HepG2 (cell line): Measurements from ENCODE around the gene PRPS1L1. TPM values are rescaled to one million over a fixed set of nuclear protein-coding genes. Genes with fewer than 3 reads are reported as not detected.

Experiments used
- ATAC-seq: fragments of 200-7000 bp; cut with Tn5 transposase; 3 replicates; pipeline ENCODE4 v1.9.1; 2020; ENCODE audit warnings: mild to moderate bottlenecking, moderate library complexity
- BruUV-seq: library from RNA; stranded (reverse); fragments of 400-500 nt; replicated peaks from 2 replicates; lab custom pipeline; 2021; lab: Mats Ljungman, UMichigan
- CTCF ChIA-PET: fragments of 300-600 bp; formaldehyde crosslinking; extraction: SDS; loops from one replicate; lab custom pipeline; 2021; ENCODE audit warnings: low total read pairs, inconsistent platforms, low intra/inter-chr PET ratio; lab: Yijun Ruan, JAX
- POLR2A ChIA-PET: fragments of 350-600 bp; sonication (Branson Sonifier 250); formaldehyde crosslinking; loops from one replicate; lab custom pipeline; 2020; ENCODE audit warnings: antibody characterized with exemption, inconsistent platforms; lab: Yijun Ruan, JAX
- DNase-seq: peaks from one replicate; pipeline ENCODE4 v3.0.0-alpha.2; 2015; ENCODE audit warnings: low spot score
- FAIRE-seq: peaks from 3 replicates; lab custom pipeline; 2011; peaks lifted over from hg19 to GRCh38; lab: Jason Lieb, UNC
- H2AFZ ChIP-seq: one replicate; pipeline ENCODE4 v1.6.1; 2011; ENCODE audit warnings: low read length, inconsistent platforms
- H3K27ac ChIP-seq: fragments of 300-600 bp; 3 replicates; pipeline ENCODE4 v1.8.0; 2011; ENCODE audit warnings: mixed run types, mild to moderate bottlenecking, mixed read lengths, low read length, inconsistent platforms; ENCODE audit not compliant: insufficient read depth; ENCODE audit errors: extremely low read length
- H3K27me3 ChIP-seq, 2 experiments: fragments of 200-600 bp in 1 of 2; 2 replicates in 1 of 2; 3 replicates in 1 of 2; pipeline versions ENCODE4 v1.6.0 to v1.8.0; 2011; ENCODE audit warnings: low read length in 2 of 2, mild to moderate bottlenecking in 2 of 2, moderate library complexity in 2 of 2, inconsistent platforms in 1 of 2; ENCODE audit not compliant: insufficient read depth in 2 of 2, control insufficient read depth in 1 of 2
- H3K36me3 ChIP-seq, 2 experiments: fragments of 200-600 bp in 1 of 2; replicated peaks in 1 of 2; 2 replicates in 1 of 2; 3 replicates in 1 of 2; pipeline versions ENCODE4 v1.5.1 to v1.8.0; 2011; ENCODE audit warnings: low read length in 2 of 2, inconsistent platforms in 1 of 2; ENCODE audit not compliant: insufficient read depth in 2 of 2, control insufficient read depth in 1 of 2
- H3K4me1 ChIP-seq: 2 replicates; pipeline ENCODE4 v1.5.1; 2012; ENCODE audit warnings: low read length, inconsistent platforms; ENCODE audit not compliant: insufficient read depth
- H3K4me2 ChIP-seq: 2 replicates; pipeline ENCODE4 v1.6.0; 2011; ENCODE audit warnings: low read depth, low read length, inconsistent platforms
- H3K4me3 ChIP-seq, 3 experiments: fragments of 200-600 bp in 1 of 3; sonication (generic), shearing (Covaris generic) in 1 of 3; replicated peaks in 1 of 3; 2 replicates each; pipeline ENCODE4 v1.5.1; 2011 to 2016; ENCODE audit warnings: low read length in 3 of 3, inconsistent platforms in 2 of 3, low read depth in 2 of 3, mild to moderate bottlenecking in 2 of 3, control low read depth in 1 of 3, mixed read lengths in 1 of 3; ENCODE audit not compliant: insufficient read depth in 1 of 3
- H3K79me2 ChIP-seq: one replicate; pipeline ENCODE4 v1.6.1; 2011; ENCODE audit warnings: low read length, inconsistent platforms; ENCODE audit not compliant: insufficient read depth
- H3K9ac ChIP-seq: 2 replicates; pipeline ENCODE4 v1.6.0; 2011; ENCODE audit warnings: mild to moderate bottlenecking, low read depth, low read length, inconsistent platforms; ENCODE audit not compliant: insufficient read depth
- H3K9me3 ChIP-seq: 2 replicates; pipeline ENCODE4 v1.5.1; 2012; ENCODE audit warnings: mild to moderate bottlenecking, low read length
- H4K20me1 ChIP-seq: 2 replicates; pipeline ENCODE4 v1.6.0; 2011; ENCODE audit warnings: inconsistent platforms, mild to moderate bottlenecking, low read length, moderate library complexity; ENCODE audit not compliant: insufficient read depth
- EHMT2 ChIP-seq: fragments of 200-600 bp; sonication (generic); IDR thresholded peaks from 2 replicates; pipeline ENCODE4 v1.7.0; 2017; ENCODE audit warnings: antibody characterized with exemption, low read depth, low read length, borderline replicate concordance
- HOXA3 ChIP-seq: sonication (generic); formaldehyde crosslinking; IDR thresholded peaks from 2 replicates; pipeline ENCODE4 v1.5.0; 2020; ENCODE audit warnings: missing genetic modification reagents
- KAT2B ChIP-seq: fragments of 150-350 bp; IDR thresholded peaks from 2 replicates; pipeline ENCODE4 v1.6.1; 2014; ENCODE audit warnings: low read depth, low read length, borderline replicate concordance
- MEF2D ChIP-seq: sonication (generic); formaldehyde crosslinking; IDR thresholded peaks from 2 replicates; pipeline ENCODE4 v1.5.1; 2020; ENCODE audit warnings: mild to moderate bottlenecking, missing genetic modification reagents
- NR0B2 ChIP-seq: sonication (generic); formaldehyde crosslinking; IDR thresholded peaks from 2 replicates; pipeline ENCODE4 v1.4.0; 2020; ENCODE audit warnings: mild to moderate bottlenecking, missing genetic modification reagents
- SRSF9 ChIP-seq: fragments of 200-400 bp; formaldehyde crosslinking; IDR thresholded peaks from 2 replicates; pipeline ENCODE4 v1.6.1; 2018; ENCODE audit warnings: borderline replicate concordance, mild to moderate bottlenecking, low read depth, low read length; ENCODE audit not compliant: insufficient read depth, poor library complexity, severe bottlenecking
- ZFP90 ChIP-seq: sonication (generic); formaldehyde crosslinking; IDR thresholded peaks from 2 replicates; pipeline ENCODE4 v1.8.0; 2022; ENCODE audit warnings: missing genetic modification reagents, mild to moderate bottlenecking, inconsistent platforms, borderline replicate concordance
- ZNF383 ChIP-seq: sonication (generic); formaldehyde crosslinking; IDR thresholded peaks from 2 replicates; pipeline ENCODE4 v1.4.0; 2020; ENCODE audit warnings: missing genetic modification reagents, mild to moderate bottlenecking, borderline replicate concordance
- WGBS: methylation state at CpG from one replicate; pipeline ENCODE4 v1.1.6; 2017; ENCODE audit warnings: low lambda C conversion rate; 5-methylcytosine and 5-hydroxymethylcytosine counted together
- in situ Hi-C: cut with HindIII; loops from 2 replicates; pipeline ENCODE4 v1.10.0; 2017; ENCODE audit warnings: low pct_unique_long_range_greater_than_20kb; ENCODE audit not compliant: extremely low pct_ligation_motif_present
- intact Hi-C: fragments of 100-400 bp; cut with micrococcal nuclease; formaldehyde crosslinking; loops from one replicate; pipeline ENCODE4 v1.10.0; 2022; ENCODE audit not compliant: unreplicated experiment
- polyA plus RNA-seq, 8 experiments: library from polyadenylated mRNA; depleted of rRNA in 3 of 8; stranded (reverse) in 7 of 8; unstranded in 1 of 8; fragments of >200 nt; fragmentation: Illumina TruSeq in 4 of 8; extraction: Trizol in 4 of 8; gene quantifications; 2 replicates each; pipeline versions ENCODE4 v1.2.1 to v1.2.3, GENCODE V29; 2011 to 2016; ENCODE audit warnings: low read depth in 4 of 8, missing spikeins in 1 of 8, mixed read lengths in 1 of 8; ENCODE audit not compliant: insufficient read depth in 1 of 8
- total RNA-seq, 5 experiments: library from RNA; depleted of rRNA; stranded (reverse); fragments of >200 nt; fragmentation: Illumina TruSeq; extraction: Trizol; gene quantifications; 2 replicates each; pipeline ENCODE4 v1.2.3, GENCODE V29; 2016; ENCODE audit warnings: low read depth in 1 of 5
- TF ChIP-seq, protein P1 (sequence below): sonication (generic); formaldehyde crosslinking; IDR thresholded peaks from 2 replicates; pipeline ENCODE4 v1.4.0; 2020; ENCODE audit warnings: mild to moderate bottlenecking, missing genetic modification reagents
- TF ChIP-seq, protein P2 (sequence below): sonication (generic); formaldehyde crosslinking; IDR thresholded peaks from 2 replicates; pipeline ENCODE4 v1.8.1; 2023; ENCODE audit warnings: mild to moderate bottlenecking, missing genetic modification reagents
- TF ChIP-seq, protein P3 (sequence below): sonication (generic); formaldehyde crosslinking; IDR thresholded peaks from 2 replicates; pipeline ENCODE4 v1.4.0; 2020; ENCODE audit warnings: low read depth, missing genetic modification reagents

The PRPS1L1 gene
- total and polyA plus RNA-seq, 2 of the 13 experiments (the other 11 are each of a cell fraction or from before 2014, with no cell fraction given): not detected

DNA sequence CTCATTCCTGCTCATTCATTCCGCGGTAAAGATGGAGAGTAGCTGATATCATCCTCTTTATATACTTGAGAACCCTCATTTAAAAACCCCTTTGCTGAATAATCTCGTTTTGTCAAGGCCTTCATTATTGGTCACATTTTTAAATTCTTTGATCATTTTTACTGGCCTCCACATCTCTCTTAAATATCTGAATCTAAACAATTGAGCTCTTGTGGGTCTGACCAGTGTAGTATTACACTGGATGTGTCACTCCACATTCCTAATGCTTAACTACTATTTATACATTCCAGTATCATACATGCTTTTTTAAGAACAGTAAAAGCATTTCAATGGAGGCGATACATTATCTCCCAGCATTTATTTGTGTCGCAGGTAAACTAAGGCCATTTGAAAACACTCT is 12.6 kb upstream of the PRPS1L1 start:
- Histone ChIP-seq H3K9me3 (no peaks in the 10 kb centered on the region), H3K4me1 (no peaks in the 10 kb centered on the region), H4K20me1 (no peaks in the 10 kb centered on the region), H3K9ac (no peak overlapping the region), H3K27ac (no peak overlapping the region), H3K4me2 (no peak overlapping the region), H3K36me3 (no peaks in the 10 kb centered on the region), H2AFZ (no peak overlapping the region), H3K27me3 (no peaks in the 10 kb centered on the region), H3K79me2 (no peaks in the 10 kb centered on the region), H3K4me3 (no peak overlapping the region)
- DNase-seq (no peak), FAIRE-seq (no peak), ATAC-seq (no peak)
- ChIA-PET CTCF (no interaction called here), POLR2A (no interaction called here)
- in situ Hi-C loops: no loop called here
- intact Hi-C loops: no loop called here
- 65% methylated on average over 5 of the region's 5 CpGs for WGBS
- BruUV-seq: no TSS peak
- no peak for TF ChIP-seq MEF2D (CRISPR knock-in tag)
- TF ChIP-seq KAT2B: no peak

DNA sequence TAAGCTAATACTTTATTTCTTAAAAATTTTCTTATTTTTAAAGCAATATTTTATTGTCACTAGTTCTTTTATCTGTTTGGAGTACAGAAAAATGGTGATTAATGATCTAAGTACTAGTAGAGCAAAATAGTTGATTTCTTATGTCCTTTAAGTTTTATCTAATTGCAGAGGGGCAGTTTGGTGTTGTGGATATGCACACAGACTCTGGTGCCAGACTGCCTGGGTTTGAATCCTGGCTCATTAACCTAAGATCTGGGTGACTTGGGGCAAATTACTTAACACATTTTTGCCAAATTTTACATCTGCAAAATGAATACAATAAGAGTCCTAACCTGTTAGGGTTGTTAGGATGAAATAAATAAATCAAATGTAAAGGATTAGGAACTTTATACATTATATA is 10.7 kb upstream of the PRPS1L1 start:
- ATAC-seq (no peak), FAIRE-seq (no peak), DNase-seq (no peak)
- ChIA-PET CTCF (no interaction called here), POLR2A (no interaction called here)
- Histone ChIP-seq H3K9me3 (no peaks in the 10 kb centered on the region), H3K27ac (no peak overlapping the region), H3K4me1 (no peaks in the 10 kb centered on the region), H4K20me1 (no peaks in the 10 kb centered on the region), H3K79me2 (no peaks in the 10 kb centered on the region), H3K4me2 (no peak overlapping the region), H2AFZ (no peak overlapping the region), H3K9ac (no peak overlapping the region), H3K27me3 (no peaks in the 10 kb centered on the region), H3K4me3 (no peak overlapping the region), H3K36me3 (no peaks in the 10 kb centered on the region)
- no TSS peak for BruUV-seq
- intact Hi-C loops: no loop called here
- in situ Hi-C loops: no loop called here
- TF ChIP-seq EHMT2 (no peak), HOXA3 (CRISPR knock-in tag) (no peak), NR0B2 (CRISPR knock-in tag) (no peak), ZFP90 (CRISPR knock-in tag) (no peak), SRSF9 (no peak), ZNF383 (CRISPR knock-in tag) (no peak)
- TF ChIP-seq, protein P1, sequence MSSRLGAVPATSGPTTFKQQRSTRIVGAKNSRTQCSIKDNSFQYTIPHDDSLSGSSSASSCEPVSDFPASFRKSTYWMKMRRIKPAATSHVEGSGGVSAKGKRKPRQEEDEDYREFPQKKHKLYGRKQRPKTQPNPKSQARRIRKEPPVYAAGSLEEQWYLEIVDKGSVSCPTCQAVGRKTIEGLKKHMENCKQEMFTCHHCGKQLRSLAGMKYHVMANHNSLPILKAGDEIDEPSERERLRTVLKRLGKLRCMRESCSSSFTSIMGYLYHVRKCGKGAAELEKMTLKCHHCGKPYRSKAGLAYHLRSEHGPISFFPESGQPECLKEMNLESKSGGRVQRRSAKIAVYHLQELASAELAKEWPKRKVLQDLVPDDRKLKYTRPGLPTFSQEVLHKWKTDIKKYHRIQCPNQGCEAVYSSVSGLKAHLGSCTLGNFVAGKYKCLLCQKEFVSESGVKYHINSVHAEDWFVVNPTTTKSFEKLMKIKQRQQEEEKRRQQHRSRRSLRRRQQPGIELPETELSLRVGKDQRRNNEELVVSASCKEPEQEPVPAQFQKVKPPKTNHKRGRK (CRISPR knock-in tag): no peak
- TF ChIP-seq, protein P2, sequence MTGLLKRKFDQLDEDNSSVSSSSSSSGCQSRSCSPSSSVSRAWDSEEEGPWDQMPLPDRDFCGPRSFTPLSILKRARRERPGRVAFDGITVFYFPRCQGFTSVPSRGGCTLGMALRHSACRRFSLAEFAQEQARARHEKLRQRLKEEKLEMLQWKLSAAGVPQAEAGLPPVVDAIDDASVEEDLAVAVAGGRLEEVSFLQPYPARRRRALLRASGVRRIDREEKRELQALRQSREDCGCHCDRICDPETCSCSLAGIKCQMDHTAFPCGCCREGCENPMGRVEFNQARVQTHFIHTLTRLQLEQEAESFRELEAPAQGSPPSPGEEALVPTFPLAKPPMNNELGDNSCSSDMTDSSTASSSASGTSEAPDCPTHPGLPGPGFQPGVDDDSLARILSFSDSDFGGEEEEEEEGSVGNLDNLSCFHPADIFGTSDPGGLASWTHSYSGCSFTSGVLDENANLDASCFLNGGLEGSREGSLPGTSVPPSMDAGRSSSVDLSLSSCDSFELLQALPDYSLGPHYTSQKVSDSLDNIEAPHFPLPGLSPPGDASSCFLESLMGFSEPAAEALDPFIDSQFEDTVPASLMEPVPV: no peak
- TF ChIP-seq, protein P3, sequence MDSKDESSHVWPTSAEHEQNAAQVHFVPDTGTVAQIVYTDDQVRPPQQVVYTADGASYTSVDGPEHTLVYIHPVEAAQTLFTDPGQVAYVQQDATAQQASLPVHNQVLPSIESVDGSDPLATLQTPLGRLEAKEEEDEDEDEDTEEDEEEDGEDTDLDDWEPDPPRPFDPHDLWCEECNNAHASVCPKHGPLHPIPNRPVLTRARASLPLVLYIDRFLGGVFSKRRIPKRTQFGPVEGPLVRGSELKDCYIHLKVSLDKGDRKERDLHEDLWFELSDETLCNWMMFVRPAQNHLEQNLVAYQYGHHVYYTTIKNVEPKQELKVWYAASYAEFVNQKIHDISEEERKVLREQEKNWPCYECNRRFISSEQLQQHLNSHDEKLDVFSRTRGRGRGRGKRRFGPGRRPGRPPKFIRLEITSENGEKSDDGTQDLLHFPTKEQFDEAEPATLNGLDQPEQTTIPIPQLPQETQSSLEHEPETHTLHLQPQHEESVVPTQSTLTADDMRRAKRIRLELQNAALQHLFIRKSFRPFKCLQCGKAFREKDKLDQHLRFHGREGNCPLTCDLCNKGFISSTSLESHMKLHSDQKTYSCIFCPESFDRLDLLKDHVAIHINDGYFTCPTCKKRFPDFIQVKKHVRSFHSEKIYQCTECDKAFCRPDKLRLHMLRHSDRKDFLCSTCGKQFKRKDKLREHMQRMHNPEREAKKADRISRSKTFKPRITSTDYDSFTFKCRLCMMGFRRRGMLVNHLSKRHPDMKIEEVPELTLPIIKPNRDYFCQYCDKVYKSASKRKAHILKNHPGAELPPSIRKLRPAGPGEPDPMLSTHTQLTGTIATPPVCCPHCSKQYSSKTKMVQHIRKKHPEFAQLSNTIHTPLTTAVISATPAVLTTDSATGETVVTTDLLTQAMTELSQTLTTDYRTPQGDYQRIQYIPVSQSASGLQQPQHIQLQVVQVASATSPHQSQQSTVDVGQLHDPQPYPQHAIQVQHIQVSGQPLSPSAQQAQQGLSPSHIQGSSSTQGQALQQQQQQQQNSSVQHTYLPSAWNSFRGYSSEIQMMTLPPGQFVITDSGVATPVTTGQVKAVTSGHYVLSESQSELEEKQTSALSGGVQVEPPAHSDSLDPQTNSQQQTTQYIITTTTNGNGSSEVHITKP (CRISPR knock-in tag): no peak
